NCI-H1417 treated with DMSO at 0.1 percent for 48 hours (cell line): ENCODE data around the gene PDYN.

Source experiments
- DNase-seq: peaks from one replicate; lab custom pipeline; 2025; lab: John Stamatoyannopoulos, UW

PDYN gene

DNA sequence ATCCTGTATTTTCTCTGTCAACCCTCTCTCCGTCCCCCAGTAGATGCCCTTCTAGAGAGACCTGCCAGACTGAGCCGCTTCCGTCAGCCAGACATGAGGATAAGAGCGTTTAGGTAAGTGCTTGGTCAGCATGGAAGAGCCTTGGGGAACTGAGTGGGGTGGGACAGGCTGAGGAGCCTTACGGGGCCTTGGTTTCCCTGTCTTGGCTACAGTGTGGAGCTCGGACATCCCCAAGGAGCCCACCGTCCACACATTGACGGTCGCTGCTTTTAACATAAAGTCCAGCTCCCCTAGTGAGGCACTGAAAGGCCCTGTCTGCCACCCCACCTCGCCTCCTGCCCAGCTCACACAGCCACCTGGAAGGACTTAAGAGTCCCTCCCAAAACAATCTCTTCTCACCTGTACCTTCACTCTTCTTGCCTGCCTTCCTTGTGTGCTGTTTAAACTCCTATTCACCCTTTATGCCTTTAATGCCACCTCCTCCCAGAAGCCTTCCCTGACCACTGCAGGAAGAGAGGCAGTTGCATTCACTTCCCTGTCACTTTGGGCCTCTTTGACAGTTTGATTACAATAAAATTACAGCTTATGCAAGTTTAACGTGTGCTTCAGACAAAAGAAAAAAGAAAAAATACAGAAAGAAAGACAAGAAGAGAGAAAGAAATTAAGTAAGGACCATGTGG lies 42.3 kb downstream of the PDYN start:
- DNase-seq = no peak

DNA sequence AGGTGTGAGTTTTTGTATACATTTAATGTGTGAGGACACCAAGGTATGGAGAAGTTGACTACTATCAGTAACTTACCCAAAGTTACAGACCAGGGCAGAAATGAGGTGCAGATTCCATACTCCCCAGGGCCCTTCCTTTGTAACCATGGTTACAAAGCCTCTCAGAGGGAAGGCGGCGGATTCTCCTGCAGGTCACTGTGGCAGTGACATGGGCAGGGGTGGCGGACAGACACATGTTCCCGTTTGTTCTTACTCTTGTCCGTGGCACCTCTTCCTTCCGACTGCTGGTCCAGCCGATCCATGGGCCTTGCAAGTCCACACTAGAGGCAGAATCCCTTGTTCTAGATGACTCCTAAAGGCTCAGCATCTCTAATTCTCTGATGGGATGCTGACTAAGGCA lies 43.0 kb downstream of the PDYN start:
- no peak for DNase-seq

DNA sequence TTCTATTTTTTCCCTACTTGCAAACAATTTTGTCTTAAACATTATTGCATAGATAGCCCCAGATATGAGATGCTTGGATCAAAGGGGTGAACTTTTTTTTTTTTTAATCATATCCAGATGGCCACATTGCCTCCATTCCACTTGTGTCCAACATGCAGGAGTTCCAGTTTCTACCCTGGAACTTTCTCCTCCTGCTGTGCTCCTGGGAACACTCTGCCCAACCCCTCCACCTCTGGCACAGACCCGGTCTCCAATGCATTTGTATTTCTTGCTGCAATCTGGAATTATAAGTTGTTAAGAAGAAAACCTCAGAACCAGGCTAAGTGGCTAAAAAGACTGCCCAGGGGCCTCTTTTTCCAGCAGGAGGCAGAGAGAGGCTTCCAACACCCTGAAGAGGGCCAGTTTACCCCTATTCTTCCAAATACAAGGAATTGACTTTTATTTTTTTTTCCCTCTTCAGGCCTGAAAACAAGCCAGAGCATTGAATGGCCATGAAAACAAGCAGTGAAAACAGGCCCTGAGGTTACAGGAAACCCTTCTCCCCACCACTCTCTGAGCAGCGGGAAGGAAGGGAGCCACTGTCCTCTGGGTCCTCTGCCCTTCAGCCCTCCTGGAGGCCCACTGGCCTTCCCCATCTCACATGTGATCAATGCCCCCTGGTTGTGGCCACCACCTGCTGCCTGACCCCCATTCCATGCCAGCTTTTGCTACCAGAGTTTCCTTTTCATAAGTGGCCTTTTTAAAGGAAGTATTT lies 44.3 kb downstream of the PDYN start:
- no peak for DNase-seq

DNA sequence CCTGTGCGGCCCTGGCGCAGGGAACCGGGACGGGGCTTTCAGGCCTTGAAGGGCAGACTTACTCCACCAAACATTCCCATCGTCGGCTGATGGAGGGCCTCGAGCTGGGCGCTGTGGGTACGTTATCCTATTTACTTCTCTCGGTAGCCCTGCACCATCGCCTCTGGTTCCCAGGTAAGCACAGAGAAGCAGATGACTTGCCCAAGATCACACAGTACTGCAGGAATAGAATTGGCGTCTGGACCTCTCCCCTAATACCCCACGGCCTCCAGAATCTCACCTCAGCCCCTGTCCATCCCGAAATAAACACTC lies 46.4 kb downstream of the PDYN start:
- no peak for DNase-seq

DNA sequence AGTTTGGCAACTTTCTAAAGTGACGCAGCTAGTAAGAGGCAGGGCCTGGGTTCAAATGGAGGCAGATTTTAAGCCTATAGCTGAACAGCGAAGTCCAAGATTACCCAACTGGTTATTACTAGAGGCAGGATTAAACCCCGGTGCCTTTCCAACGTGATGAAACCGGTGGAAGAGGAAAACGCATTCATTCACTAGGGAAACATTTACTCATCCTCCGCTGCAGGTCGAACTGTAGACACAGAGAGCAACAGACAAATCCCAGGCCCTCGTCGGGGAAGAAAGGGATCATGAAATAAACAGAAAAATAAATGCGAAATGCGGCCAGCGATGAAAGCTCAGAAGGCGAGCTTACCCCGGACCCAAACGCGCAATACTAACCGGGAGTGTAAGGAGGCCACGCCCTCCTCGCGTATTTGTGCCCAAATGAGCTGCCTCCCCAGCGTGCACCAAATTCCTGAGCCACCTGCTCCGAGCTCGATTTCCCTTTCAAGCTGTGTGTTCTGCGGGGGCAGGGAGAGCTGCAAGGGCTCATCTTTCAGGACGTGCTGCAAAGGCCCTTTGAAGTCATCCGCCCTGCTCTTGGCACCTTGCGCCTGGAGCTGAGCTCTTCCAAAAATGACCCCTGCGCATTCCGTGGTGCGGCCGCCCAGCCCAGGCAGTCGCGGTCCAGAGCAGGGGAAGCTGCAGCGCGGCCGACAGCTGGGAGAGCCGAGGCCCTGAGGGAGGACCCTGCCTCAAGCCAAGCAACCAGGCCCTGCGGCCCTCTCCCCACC lies 46.9 kb downstream of the PDYN start:
- DNase-seq = no peak

DNA sequence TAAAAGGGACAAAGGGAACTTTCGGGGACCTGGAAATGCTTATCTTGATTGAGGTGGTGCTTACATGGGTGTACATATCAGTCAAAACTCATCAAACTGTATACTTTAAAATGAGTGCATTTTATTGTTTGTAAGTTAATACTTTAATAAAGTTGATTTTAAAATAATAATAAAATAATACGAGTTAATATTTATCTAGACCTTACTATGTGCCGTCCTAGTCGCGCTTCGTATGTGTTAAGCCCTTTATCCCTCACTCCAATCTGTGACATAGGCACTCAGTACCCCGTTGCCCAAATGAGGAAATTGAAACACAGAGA lies 47.5 kb downstream of the PDYN start:
- DNase-seq = no peak

DNA sequence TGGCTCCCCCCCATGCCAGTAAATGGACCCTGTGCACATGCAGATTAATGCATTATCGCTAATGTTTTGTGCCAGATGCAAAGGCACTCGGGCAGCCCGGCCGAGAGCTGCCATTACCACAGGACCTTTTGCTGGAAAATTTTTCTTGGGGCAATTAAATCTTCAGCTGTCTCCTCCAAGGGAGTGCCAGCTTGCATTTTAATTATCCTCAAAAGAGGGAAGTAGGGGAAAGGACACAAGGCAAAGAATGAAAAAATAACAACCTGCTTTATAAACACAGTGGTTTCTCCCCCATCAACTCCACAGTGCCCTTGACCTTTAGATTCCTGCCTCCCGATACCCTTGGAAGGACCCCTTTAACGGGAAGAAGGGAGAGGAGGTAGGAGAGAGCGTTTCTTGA lies 48.2 kb downstream of the PDYN start:
- DNase-seq = no peak

DNA sequence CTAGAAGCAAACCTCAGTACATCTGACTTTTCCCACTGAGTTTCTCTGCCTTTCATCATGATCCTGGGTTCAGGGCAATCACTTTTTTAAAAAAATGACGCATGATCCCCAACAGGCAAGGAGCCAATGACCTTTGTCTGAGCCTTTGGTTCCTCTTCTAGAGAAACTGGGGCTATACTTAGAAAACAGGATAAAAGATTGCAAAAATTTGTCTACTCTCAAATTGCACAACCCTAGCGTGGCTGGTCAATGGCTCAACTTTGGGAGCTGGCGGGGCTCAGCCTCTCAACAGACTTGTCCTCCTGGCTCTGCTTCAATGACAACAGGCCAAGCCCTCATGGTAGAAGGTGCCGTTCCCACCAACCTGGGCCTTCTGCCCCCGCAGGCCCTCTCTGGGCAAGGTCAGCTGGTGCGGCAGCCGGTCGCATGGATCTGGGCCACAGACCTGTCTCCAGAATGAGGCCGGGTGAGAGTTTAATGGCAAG lies 48.7 kb downstream of the PDYN start:
- no peak for DNase-seq

DNA sequence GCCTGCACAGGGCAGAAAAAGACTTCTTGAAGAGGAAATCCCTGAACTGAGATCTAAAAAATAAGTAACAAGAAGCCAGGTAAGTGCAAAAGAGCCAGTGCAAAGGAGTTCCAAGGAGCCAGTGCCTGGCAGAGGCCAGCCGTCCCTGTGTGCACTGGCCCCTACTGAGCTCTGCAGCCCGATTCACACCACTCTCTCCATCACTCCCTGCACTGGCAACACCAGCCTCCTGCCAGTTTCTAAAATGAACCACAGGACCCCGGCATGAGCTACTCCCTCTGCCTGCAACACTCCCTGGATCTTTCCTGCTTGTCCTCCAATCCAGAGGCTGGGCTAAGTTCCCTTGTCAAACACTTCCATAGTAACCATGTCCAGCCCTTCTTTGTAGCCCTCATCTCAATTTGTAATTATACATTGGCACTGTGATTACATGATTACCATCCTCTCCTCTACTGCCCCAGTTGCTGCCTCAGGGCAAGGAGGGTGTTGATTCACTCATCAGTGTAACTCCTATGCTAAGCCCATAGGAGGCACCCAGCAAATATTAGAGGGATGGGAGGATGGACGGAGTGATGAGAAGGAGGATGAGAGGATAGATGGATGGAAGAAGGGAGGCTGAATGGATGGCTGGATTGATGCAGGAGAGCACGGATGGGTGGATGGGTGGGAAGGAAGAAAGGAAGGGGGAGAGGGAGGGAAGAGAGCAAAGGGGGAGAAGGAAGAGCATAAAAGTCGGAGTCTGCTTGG lies 49.3 kb downstream of the PDYN start:
- peak; percentile 74 for DNase-seq

DNA sequence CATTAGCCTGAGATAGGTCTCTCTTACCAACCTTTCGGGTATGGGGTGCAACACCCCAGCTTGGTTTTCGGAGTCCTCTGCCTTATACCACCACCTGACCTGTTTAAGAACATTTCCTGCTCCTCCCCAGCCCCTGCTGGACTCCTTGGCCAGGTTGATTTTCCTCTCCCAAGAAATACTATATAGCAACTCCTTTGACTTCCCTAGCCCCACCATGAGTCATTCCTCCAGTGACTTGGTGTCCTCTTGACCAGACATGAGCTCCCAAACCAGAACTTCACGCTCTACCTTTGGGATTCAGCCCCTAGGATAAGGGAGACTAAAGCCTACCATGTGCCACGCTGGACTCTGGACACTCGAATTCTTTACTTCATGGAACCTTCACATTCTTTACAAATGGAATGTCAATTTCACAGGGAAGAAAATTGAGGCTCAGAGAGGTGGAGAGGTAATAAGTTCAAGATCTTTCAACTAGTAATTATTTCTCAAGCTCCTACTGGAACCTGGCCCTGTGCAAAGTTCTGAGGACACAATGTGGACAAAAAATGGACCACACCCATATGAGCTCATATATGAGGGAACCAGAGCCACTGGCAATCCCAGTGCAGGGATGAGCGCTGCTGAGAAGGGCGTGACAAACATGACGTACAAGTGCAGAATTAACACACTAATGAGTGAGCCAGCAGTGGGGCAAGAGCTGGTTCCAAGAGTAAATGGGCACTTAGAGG lies 50.4 kb downstream of the PDYN start:
- DNase-seq = no peak

DNA sequence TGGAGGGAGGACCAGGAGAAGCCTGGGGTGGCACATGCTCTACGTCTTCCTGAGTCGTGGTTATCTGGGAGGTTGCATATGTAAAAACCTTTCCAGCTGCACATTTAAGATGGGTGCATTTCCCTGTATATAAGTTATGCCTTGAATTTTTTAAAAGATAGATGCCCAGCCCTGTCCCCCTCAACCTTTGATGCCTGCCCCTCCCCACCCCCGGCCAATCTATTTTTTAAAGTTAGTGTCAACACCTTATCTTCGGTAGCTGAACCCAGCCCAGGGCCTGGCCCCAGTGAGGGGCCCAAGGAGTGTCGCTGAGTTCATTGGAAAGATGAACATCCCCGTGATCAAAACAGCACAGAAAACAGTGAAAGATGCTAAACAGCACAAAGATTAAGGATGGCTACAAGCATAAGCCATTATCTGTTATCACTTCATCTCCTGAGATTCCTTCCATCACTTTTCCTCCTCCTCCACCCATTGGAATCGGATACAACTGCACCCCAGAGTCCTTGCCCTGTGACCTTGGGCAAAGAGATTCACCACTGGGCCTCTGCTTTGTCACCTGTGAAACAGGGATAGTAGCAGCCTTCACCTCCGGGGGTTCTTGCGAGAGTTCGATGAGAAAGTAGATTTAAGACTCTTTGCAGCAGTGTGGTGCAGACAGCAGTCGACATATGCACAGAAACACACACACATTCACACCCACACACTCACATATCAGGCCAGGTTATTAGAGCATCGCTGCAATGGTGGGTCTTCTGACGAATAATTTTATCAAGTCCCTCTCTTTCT lies 51.2 kb downstream of the PDYN start:
- DNase-seq = no peak

DNA sequence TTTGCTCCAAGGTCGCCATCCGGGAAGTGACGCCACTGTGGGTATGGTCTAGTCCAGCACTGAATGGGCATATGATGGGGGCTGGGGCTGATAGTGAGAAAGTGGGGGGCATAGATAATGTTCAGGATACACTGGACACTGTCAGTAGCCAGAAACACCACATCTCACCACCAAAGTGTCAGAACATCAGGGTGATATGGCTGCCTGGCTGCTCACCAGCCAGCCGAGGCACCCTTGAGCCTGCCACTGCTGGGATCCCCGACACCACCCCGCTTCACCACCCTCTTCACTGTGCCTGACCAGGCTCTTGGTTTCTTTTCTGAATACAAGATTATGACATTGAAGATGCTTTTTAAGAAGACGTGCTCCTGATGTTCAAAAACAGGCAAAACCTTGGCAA lies 51.8 kb downstream of the PDYN start:
- DNase-seq = no peak

DNA sequence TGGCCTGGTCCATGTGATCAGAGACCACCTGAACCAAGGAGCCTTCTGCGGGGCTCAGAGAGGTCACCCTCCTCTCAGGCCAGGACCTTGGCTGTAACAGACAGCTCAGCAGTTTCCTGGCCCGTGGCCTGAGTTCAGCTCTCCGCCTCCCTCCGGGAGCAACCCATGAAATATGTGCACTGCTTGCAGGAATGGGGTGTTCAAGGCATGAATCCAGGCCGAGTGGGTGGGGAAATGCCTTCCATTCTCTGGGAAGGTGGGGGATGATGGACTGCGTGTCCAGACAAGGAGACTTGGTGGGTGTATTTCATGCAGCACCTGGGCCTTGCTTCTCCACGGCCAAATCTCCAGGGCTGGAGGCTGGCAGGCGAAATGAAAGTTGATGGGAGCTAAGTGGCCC lies 52.6 kb downstream of the PDYN start:
- DNase-seq = no peak

DNA sequence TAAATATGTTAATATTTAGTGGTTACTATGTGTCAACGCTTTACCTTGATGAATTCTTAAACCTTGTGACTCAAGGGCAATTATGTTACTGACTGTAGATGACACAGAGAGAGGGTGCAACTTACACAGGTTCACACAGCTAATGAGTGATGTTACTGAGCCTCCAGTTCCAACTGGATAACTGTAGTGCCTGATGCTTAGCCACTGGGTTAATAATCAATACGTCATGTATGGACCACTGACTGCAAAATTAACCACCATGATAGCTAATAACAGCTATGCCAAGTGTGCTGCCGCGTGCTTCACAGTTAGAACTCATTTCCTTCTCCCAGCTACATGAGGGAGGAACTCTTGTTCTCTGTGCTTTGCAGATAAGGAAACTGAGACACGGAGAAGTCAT lies 53.3 kb downstream of the PDYN start:
- no peak for DNase-seq

DNA sequence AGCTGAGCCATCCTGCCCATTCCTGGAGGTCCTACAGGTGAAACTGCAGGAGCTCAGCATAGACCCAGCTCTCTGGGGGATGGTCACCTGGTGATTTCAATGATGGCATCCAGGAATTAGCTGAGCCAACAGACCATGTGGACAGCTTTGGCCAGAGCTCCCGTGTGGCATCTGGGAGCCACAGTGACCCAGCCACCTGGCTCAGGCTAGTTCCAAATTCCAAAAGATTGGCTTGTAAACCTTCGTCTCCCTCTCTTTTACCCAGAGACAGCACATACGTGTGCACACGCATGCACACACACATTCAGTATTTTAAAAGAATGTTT lies 54.6 kb downstream of the PDYN start:
- no peak for DNase-seq

DNA sequence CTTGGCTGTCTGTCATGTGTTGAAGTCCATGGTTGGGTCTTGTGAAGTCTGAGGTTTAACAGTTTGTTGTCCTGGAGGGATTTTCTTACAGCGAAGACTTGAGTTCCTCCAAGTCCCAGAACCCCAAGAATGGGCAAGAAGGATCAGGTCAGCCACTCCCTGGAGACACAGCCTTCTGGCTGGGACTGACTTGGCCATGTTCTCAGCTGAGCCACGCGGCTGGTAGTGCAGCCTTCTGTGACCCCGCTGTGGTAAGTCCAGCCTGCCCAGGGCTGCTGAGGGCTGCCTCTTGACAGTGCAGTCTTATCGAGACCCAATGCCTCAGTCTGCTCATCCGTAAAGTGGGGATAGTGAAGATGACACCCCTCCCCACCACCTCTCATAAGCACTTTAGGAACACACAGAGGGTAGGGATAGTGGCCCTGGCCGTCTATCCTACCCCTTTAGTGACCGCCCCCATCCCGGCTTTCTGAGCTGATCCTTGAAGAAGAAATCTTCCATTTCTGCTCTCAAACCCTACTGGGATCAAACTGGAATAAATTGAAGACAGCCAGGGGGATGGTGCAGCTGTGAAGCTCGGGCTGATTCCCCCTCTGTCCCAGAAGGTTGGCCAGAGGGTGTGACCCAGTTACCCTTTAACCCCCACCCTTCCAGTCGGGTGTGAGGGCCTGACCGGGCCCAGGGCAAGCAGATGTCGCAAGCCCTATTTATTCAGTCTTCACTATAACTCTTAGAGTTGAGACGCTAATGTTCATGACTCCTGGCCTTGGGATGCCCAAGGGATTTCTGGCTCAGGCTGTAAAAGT lies 55.2 kb downstream of the PDYN start:
- no peak for DNase-seq

DNA sequence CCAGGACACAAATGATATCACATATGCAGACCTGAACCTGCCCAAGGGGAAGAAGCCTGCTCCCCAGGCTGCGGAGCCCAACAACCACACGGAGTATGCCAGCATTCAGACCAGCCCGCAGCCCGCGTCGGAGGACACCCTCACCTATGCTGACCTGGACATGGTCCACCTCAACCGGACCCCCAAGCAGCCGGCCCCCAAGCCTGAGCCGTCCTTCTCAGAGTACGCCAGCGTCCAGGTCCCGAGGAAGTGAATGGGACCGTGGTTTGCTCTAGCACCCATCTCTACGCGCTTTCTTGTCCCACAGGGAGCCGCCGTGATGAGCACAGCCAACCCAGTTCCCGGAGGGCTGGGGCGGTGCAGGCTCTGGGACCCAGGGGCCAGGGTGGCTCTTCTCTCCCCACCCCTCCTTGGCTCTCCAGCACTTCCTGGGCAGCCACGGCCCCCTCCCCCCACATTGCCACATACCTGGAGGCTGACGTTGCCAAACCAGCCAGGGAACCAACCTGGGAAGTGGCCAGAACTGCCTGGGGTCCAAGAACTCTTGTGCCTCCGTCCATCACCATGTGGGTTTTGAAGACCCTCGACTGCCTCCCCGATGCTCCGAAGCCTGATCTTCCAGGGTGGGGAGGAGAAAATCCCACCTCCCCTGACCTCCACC lies 56.4 kb downstream of the PDYN start:
- DNase-seq = no peak

DNA sequence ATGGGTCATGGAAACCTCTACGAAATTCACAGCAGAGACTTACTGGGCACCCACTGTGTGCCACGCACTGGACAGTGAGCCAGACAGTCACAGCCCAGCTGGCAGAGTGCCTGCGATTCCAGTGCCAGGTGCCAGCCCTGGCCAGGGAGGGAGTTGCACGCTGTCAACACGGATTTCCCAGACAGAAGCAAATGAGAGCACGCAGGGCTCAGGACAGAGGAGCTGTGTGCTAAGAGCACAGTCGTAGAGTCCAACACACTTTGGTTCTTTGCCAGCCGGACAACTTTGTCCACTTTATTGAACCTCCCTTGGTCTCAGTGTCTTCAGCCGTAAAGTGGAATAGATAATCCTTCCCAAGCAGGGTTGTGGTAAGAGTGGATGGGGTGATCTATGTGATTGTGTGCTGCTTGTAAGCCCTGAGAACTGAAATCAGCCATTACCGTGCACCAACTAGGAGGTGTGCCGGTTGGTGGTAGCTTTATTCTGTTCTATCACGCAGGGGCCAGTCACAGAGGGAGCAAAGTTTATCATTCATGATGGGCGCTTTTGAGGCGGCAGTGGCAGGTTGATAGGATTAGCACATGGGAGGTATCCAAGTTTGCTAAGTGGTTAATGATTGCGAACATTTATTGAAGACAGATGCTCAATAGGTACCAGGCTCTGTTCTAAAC lies 58.0 kb downstream of the PDYN start:
- no peak for DNase-seq
